GM21786 (cell line): ENCODE measurements around the gene HFE.

Experiments used
- ATAC-seq: cut with Tn5 transposase; IDR thresholded peaks from one replicate; pipeline ENCODE4 v1.9.1; 2021; ENCODE audit not compliant: unreplicated experiment

Gene HFE

DNA sequence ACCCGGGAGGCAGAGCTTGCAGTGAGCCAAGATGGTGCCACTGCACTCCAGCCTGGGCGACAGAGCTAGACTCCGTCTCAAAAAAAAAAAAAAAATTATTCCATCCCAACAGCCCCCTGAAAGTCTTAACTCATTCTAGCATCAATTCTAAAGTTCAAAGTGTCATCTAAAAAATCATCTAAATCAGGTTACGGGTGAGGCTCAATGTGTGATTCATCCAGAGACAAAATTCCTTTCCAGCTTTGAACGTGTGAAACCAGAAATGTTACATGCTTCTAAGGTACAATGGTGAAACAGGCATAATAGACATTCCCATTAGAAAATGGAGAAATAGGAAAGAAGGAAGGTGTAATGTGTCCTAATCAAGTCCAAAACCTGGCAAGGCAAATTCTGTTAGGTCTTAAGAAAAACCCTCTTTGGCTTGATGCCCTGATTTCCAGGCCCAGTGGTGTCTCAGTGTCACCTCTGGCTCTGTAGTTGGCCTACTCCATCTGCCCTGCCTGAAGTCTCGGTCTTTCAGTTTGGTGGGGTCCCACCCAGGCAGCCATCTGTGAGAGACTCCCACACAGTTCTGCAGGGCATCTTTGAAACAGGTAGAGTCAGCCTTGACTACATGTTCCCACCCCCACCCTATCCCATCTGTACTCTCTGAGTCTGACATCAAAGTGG, 43.5 kb downstream of the HFE start:
- no peak for ATAC-seq

DNA sequence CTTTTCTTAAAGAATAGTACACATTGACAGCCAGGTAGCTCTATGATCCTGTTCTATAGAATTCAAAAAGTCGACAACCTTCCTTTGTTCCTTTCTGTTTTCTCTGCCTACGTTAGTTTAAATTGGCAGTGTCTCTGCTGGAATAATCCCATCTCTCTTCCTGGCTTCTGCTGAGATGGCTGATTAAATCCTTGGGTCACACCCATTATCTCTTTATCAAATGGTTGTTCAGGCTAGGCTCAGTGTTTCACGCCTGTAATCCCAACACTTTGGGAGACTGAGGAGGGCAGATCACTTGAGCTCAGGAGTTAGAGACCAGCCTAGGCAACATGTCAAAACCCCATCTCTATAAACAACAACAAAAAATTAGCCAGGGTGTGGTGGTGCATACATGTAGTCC, 44.4 kb downstream of the HFE start:
- no peak for ATAC-seq

DNA sequence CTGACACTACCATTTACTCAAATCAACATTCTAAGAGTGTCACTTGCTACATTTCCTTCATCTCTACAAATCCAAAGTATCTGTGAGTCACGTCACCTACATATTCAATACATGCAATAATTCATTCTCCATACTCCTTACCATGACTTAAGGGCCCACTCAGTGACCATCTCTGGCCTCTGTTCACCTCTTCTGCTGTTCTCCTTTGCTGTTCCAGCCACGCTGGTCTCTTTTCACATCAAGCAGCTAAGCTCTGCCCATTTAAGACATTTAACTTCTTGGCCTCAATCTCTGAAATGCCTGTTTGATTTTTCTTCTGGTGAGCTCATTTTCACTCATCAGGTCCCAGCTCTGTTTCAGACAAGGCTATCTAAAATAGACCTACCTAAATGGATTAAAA, 46.5 kb downstream of the HFE start:
- ATAC-seq, result no peak

DNA sequence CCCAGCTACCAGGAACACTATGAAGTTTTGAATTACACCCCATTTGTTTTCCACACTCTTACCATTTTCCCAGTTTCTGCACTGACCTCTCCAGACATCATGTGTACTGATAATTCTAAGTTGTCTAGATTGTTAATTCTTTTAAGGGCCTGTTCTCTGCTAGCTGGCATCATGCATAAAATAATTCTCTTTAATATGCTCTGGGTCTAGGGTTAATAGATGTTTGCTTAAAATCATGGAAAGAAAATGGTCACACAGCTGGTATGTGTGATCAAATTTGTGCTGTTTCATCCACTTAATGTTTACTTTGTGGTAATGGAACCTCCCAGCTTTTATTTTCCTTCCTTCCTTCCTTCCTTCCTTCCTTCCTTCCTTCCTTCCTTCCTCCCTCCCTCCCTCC, 49.1 kb downstream of the HFE start:
- ATAC-seq, result no peak

DNA sequence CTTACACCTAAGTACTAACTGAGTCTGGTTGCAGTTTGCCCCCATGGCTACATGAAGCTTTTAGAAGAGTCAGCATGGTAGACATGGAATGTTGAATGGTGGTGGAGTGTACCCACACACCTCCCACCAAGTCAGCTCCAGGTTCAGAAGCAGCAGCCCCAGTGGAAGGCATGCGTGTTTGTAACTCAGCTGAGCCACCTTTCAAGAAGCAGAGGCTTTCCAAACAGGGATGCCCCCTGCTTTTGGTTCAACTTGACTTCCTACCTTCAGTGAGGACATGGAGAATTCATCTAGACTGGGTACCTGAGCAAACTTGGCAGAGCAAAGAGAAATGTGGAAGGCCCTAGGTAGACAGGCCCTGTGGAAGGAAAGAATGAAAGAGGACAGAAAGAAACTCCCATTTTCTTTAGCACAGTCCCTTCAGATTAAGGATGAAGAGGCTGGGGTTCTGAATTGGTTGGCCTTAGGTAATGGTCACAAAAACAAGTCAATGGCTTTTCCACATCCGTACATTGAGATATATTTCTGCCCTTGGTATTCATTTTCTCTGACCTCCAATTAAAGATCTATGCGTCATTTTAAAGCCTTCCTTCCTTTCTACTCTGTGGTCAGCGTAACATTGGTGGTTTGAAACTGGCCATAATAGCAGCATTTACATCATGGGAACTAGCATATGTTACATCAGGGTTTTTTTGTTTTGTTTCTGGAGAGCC, 53.2 kb downstream of the HFE start:
- ATAC-seq, result no peak

DNA sequence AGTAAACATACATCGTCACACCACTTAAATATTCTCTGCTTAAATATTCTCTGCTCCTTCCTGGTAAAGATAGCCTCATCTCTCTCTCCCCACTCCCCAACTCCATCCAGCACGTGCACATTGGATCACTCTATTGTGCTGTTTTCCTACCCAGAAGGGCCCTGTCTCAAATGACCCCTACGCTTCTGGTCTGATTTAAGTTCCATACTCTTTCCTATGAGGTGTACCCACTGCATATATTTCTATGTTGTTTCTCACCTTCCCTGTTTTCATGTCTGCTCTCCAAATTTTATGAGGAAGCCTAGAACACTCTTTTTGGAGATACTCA, 53.7 kb downstream of the HFE start:
- no peak for ATAC-seq

DNA sequence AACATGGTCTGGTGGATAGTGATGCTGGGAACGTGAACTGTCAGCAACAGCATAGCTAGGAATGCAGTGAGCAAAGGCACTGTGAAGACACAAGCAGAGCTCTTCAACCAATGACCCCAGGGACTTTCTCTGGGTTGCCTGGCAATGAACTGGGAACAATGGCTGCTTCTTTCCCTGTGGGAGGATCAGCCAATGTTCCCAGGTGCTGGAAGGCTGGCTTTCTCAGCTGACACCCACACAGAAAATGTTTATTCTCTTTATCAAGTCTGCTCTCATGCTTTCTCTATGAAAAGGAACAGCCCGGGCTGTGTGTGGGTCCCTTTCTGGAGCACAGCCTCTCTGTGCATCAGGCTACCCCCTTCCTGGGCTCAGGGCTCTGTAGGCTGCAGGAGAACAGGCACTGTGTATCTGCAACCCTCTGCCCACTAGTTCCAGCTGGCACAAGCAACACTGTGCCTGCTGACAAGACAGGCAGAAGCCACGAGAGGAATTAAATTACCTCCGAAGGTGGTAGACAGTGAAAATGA, 54.2 kb downstream of the HFE start:
- no peak for ATAC-seq

DNA sequence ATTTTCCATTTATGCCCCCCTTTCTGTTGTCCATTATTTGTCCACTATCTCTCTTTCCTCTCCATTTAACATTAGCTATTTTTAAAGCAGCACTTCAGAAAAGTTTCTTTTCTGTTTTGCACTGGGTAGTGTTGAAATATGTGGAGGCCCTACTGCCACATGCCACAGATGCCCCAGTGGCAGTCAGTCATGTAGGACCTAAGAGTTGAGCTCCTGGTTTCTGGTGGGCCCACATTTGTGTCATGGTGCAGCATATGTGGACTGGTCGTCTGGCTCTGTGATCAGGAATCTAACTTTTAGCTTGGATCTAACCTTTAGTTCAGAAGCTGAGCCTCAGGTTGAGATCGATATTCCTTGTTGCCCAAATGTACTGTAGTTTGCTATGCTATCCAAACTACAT, 54.8 kb downstream of the HFE start:
- ATAC-seq, result no peak
